Caco-2 (cell line): Measurements from ENCODE around the gene NXF1. TPM values are rescaled to one million over a fixed set of nuclear protein-coding genes. Genes with fewer than 3 reads are reported as not detected.

ENCODE experiments used
- BruUV-seq: library from RNA; stranded (reverse); fragments of 400-500 nt; replicated peaks from 2 replicates; lab custom pipeline; 2021; lab: Mats Ljungman, UMichigan
- CTCF ChIA-PET: fragments of 300-600 bp; sonication (Branson Sonifier 250); formaldehyde crosslinking; loops from one replicate; lab custom pipeline; 2022; ENCODE audit warnings: antibody characterized with exemption; lab: Charles Lee
- POLR2A ChIA-PET: fragments of 300-600 bp; sonication (Branson Sonifier 250); formaldehyde crosslinking; loops from one replicate; lab custom pipeline; 2022; ENCODE audit warnings: antibody characterized with exemption; lab: Charles Lee
- DNase-seq, 2 experiments: peaks; one replicate each; pipeline versions ENCODE4 v3.0.0 to v3.0.0-alpha.2; 2020 to 2022
- H3K27me3 ChIP-seq: replicated peaks from 2 replicates; pipeline ENCODE4 v1.6.0; 2011; ENCODE audit warnings: low read length; ENCODE audit not compliant: control insufficient read depth, insufficient read depth
- H3K36me3 ChIP-seq: 2 replicates; pipeline ENCODE4 v1.5.1; 2011; ENCODE audit warnings: low read length; ENCODE audit not compliant: control insufficient read depth, insufficient read depth
- H3K4me1 ChIP-seq: fragments of 250-450 bp; sonication (Bioruptor Pico); 2 replicates; pipeline ENCODE4 v1.5.1; 2020; ENCODE audit warnings: mild to moderate bottlenecking
- H3K4me3 ChIP-seq: 2 replicates; pipeline ENCODE4 v1.5.1; 2011; ENCODE audit warnings: low read depth, mild to moderate bottlenecking, control low read depth, low read length
- H3K9me3 ChIP-seq: fragments of 250-450 bp; sonication (Bioruptor Pico); 2 replicates; pipeline ENCODE4 v1.5.1; 2020; ENCODE audit warnings: mild to moderate bottlenecking, moderate library complexity
- H3K27ac Mint-ChIP-seq: one replicate; pipeline ENCODE4 v1.8.0; 2022; ENCODE audit warnings: mixed read lengths; ENCODE audit not compliant: unreplicated experiment
- H3K27me3 Mint-ChIP-seq: one replicate; pipeline ENCODE4 v1.8.0; 2022; ENCODE audit warnings: mixed read lengths; ENCODE audit not compliant: insufficient read depth, unreplicated experiment
- H3K36me3 Mint-ChIP-seq: one replicate; pipeline ENCODE4 v1.8.0; 2022; ENCODE audit warnings: mild to moderate bottlenecking, mixed read lengths; ENCODE audit not compliant: insufficient read depth, unreplicated experiment
- H3K4me1 Mint-ChIP-seq: one replicate; pipeline ENCODE4 v1.8.0; 2022; ENCODE audit warnings: low read depth, mixed read lengths; ENCODE audit not compliant: unreplicated experiment
- H3K4me3 Mint-ChIP-seq: one replicate; pipeline ENCODE4 v1.8.0; 2022; ENCODE audit warnings: mild to moderate bottlenecking, moderate library complexity, mixed read lengths; ENCODE audit not compliant: unreplicated experiment
- H3K9me3 Mint-ChIP-seq: one replicate; pipeline ENCODE4 v1.8.0; 2022; ENCODE audit warnings: mixed read lengths; ENCODE audit not compliant: unreplicated experiment
- CTCF ChIP-seq, 2 experiments: fragments of 200-600 bp in 1 of 2; IDR thresholded peaks; 1 replicate in 1 of 2; 2 replicates in 1 of 2; pipeline versions ENCODE4 v1.5.1 to v1.8.0; 2011 to 2022; ENCODE audit warnings: antibody characterized with exemption in 1 of 2, control low read depth in 1 of 2, inconsistent platforms in 1 of 2, low read depth in 1 of 2, low read length in 1 of 2, mild to moderate bottlenecking in 1 of 2, moderate library complexity in 1 of 2; ENCODE audit not compliant: insufficient read depth in 1 of 2, severe bottlenecking in 1 of 2, unreplicated experiment in 1 of 2
- intact Hi-C: fragments of 100-400 bp; cut with micrococcal nuclease; formaldehyde crosslinking; loops from one replicate; pipeline ENCODE4 v1.10.0; 2022; ENCODE audit not compliant: unreplicated experiment
- total RNA-seq: library from RNA; stranded (reverse); gene quantifications from 2 replicates; pipeline ENCODE4 v1.2.3, GENCODE V29; 2022

The NXF1 gene
- total RNA-seq, 1 experiment from 2014 or later = 77.5 TPM

- BruUV-seq = no TSS peak
- no peak for DNase-seq
- no peaks in the 10 kb centered on the region for H3K9me3 Mint-ChIP-seq
- no peak overlapping the region for H3K4me3 Mint-ChIP-seq
- Histone ChIP-seq H3K4me3 (no peak overlapping the region), H3K36me3 (no peaks in the 10 kb centered on the region), H3K27me3 (no peaks in the 10 kb centered on the region), H3K9me3 (no peaks in the 10 kb centered on the region), H3K4me1 (peaks cover 13% of the 10 kb centered on the region; the same call in 1 of the 2 replicates)
- peaks cover 13% of the 10 kb centered on the region for H3K4me1 Mint-ChIP-seq
- CTCF ChIA-PET = interaction anchor here (1.1 kb wide), 1 partner anchor 13 kb away, joined by 5 read pairs; the partner anchor contains the start of gene TAF6L
- no peaks in the 10 kb centered on the region for H3K27me3 Mint-ChIP-seq
- intact Hi-C loops = no loop called here
- H3K36me3 Mint-ChIP-seq = peaks cover 28% of the 10 kb centered on the region
- POLR2A ChIA-PET = interaction anchor here (0.9 kb wide), 1 partner anchor 31 kb away, joined by 5 read pairs; the partner anchor contains the start of gene HNRNPUL2
- TF ChIP-seq CTCF (IDR thresholded peaks at IDR 0.05; ENCODE audit: insufficient read depth in 1 of 2, low read depth in 1 of 2, low read length in 1 of 2, severe bottlenecking in 1 of 2, unreplicated experiment in 1 of 2) = no peak
- H3K27ac Mint-ChIP-seq = no peak overlapping the region
Measured at GRCh38 chr11:62757846-62758788, 47.1 kb downstream of the NXF1 start.

GRCh38 chr11:62755086-62755615 is 50.1 kb downstream of the NXF1 start:
- DNase-seq = no peak
- H3K36me3 ChIP-seq = peaks cover 3% of the 10 kb centered on the region
- H3K4me1 Mint-ChIP-seq = no peaks in the 10 kb centered on the region
- H3K4me3 ChIP-seq = no peak overlapping the region
- H3K27ac Mint-ChIP-seq = no peak overlapping the region
- CTCF ChIA-PET = no interaction called here
- H3K27me3 Mint-ChIP-seq = no peaks in the 10 kb centered on the region
- no peak for TF ChIP-seq CTCF (IDR thresholded peaks at IDR 0.05; ENCODE audit: insufficient read depth in 1 of 2, low read depth in 1 of 2, low read length in 1 of 2, severe bottlenecking in 1 of 2, unreplicated experiment in 1 of 2)
- H3K4me1 ChIP-seq = peaks cover 9% of the 10 kb centered on the region; the same call in 1 of the 2 replicates
- POLR2A ChIA-PET = interaction anchor here (0.6 to 2.1 kb wide), 2 partner anchors 27 to 614 kb away, joined by 7 to 71 read pairs; partner anchors contain the start of genes HNRNPUL2, SLC22A9 and TTC9C
- intact Hi-C loops = no loop called here
- no peaks in the 10 kb centered on the region for H3K27me3 ChIP-seq
- H3K9me3 Mint-ChIP-seq = no peaks in the 10 kb centered on the region
- no peaks in the 10 kb centered on the region for H3K9me3 ChIP-seq
- peak overlapping the region; percentile 97 for H3K4me3 Mint-ChIP-seq
- BruUV-seq = TSS peak; percentile 52
- peaks cover 23% of the 10 kb centered on the region for H3K36me3 Mint-ChIP-seq
